GM19452 (cell line): ENCODE measurements around the gene AURKAIP1.
"Not testable (repeated sequence)": the region's sequence is repeated elsewhere in the genome, so short reads cannot be mapped to it uniquely, and the experiment has no call there.

ENCODE experiments used
- ATAC-seq: cut with Tn5 transposase; IDR thresholded peaks from one replicate; pipeline ENCODE4 v1.9.1; 2021; ENCODE audit not compliant: unreplicated experiment

The AURKAIP1 gene

DNA sequence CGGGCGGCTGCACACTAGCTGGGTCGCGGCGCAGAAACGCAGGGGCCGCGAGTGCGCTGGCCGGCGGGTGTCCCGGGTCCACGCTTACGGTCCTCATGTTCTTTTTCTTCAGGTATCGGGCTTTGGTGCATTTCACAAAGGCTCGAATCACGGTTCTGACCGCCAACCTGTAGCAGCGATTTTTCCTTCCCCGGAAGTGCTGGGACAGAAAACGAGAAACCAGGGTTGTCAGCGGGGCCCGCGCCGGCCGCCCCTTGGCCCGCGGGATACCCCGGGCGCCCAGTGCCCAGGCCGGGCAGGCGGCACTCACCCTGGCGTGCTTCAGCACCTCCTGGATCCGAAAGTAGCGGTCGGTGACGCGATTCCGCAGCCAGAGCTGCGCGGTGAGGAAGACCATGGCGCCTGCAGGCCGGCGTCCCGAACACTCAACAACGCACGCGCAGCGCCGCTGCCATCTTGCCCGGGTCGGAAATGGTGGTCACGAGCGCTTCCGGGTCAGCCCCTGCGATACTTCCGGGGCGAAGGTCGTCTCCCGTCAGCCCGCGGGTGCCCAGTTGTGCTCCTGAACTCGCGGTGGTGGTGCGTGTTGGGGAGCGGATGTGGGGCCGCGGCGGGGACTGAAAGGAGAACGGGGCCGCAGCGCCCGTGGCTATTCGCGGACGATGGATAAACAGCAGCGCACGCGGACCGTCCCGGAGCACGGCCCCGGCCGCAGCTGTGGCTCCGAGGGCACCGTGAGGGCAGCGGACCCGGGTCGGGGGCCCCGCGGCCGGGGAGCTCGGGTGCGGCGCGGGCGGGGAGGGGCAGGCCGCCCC lies 32.0 kb upstream of the AURKAIP1 start, which contains the start of gene MRPL20:
Gene MRPL20 (minus strand): TSS at position 473 of the 815 bp plus-strand sequence. CDS start 76 bp downstream, at position 397.
- ATAC-seq = peak; percentile 89

DNA sequence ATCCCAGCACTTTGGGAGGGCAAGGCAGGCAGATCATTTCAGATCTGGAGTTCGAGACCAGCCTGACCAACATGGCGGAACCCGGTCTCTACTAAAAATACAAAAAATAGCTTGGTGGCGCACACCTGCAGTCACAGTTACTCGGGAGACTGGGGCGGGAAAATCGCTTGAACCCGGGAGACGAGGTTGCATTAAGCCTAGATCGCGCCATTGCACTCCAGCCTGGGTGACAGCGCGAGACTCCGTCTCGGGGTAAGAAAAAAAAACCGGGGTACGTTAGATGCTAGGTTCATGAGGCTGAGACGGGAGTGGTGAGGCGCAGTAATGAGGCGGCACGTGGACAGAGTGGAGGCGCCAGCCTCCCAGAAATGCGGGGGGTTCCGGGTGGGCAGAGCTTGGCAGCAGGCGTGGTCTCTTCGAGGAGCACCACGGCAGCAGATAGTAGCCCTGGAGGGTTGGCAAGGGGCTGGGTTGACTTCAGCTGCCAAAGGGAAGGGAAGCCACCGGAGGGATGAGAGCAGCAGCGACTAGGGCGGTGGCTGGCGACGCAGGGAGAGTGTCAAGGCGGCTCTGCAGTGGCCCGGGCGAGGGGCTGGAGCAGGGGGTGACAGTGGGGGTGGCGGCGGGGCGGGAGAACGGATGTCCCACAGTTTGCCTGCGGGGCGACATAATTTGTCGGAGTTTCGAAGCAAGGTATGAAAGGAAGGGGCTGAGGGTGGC lies 31.3 kb upstream of the AURKAIP1 start:
- ATAC-seq = no peak

DNA sequence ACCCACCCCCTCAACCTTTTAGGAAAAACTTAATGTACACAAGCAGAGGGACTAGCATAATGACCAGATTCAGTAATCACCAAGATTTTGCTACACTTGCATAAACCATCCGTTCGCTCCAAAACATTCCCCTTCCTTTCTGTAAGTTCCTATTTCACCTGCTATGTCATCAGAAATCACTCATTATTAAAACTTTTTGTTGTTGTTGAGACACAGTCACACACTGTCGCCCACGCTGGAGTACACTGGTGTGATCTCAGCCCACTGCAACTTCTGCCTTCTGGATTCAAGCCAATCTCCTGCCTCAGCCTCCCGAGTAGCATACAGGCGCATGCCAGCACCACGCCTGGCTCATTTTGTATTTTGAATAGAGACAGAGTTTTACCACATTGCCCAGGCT lies 28.6 kb upstream of the AURKAIP1 start:
- ATAC-seq = no peak

DNA sequence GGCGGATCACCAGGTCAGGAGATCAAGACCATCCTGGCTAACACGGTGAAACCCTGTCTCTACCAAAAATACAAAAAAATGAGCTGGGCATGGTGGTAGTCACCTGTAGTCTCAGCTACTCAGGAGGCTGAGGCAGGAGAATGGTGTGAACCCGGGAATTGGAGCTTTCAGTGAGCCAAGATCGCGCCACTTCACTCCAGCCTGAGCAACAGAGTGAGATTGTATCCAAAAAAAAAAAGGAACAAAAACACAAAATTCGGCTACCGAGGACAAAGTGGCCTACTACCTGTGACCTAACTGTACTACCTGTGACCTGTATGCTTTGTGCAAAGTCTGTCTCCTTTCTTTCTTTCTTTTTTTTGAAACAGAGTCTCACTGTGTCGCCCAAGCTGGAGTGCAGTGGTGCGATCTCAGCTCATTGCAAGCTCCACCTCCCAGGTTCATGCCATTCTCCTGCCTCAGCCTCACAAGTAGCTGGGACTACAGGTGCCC lies 27.9 kb upstream of the AURKAIP1 start:
- ATAC-seq = not testable (repeated sequence)

DNA sequence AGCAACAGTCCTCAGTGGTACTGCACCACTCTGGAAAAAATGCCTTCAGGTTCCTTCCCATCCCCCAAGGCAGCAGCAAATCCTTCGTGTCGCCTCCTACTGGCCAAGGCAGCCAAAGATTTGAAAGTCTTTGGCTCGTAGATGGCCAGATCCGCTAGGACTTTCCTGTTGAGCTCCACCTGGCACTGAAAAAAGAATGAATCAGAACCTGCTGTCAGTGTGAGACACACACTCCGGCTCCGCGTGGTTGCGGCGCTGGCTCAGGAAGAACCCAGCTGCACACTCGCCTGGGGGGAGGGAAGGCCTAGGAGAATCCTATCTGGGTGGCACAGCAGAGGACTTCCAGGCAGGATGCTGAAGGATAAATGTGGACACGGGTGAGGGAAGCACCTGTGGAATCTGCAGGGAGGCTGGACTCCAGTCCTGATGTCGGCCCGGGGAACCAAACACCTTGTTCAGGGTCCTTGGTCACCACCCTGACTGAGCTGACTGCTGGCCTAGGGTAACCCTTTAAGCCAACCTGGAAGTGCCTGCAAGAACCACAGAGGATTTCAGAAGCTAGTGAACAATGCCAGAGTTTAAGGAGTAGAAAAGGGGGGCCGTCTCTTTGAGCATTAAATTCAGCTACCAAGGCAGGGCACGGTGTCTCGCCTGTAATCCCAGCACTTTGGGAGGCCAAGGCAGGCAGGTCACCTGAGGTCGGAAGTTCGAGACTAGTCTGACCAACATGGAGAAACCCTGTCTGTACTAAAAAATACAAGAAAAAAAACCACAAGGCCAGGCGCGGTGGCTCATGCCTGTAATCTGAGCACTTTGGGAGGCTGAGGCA lies 27.3 kb upstream of the AURKAIP1 start:
- ATAC-seq = no peak

DNA sequence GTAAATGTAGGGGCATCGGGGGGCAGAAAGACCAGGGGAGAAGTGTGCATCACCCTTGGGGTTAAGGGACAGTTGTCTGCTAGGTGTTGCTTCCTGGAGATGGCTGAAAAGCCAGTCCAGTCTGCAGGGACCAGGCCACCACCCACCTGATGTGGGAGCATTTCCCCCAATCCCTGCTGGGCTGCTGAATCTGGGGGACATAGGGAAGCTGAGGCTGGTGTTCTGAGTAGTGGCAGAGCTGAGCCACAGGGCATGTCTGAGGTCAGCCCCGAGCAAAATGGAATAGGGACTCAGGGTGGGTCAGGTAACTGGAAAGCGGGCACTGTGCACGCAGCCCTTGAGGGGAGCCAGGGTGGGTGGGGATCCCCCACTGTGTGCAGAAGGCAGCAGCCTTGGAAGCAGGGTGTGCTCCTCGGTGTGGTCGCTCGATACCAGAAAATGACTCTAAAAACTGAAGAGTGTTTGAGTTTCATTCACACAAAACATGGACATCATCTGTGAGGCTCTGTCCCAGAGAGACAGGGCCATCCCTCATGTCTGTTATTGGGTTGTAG lies 26.5 kb upstream of the AURKAIP1 start:
- ATAC-seq = no peak

DNA sequence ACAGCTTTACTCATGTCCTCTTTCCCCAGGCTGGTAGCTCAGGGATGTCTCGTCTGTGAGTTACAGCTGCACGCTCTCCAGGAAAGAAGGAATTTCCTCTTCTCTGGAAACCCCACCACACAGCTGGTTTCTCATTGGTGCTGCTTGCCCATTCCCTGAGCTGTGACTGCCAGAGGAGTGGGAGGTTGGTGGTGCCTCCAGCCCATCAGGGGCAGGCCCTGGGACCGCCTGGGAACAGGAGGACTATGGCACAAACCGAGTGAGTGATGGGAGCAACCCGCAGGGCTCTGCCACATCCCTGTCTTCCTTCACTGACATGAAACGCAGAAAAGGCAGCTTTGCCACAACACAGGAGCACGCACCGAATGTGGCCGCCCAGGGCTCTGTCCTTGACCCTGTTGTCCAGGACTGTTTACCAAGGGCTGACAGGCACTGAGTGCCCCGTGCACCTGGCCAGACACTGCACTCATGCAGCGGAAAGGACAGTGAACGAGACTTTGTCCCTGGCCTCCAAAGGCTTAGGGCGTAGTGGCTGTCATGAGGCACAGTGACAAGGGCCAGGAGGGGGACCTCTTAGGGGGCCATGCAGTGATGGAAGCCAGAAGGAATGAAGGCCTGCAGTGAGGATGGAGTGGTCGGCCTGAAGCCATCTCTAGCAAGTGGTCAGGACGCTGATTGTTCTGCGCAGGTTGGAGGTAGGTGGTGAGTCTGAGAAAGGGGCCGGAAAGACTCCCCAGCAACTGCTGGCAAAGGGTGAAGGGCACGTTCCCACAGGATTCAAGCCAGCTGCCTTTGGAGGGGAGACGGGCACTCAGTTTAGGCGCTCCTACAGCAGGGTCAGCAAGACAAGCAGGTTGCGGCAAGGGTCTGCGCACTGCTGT lies 25.8 kb upstream of the AURKAIP1 start:
- ATAC-seq = no peak

DNA sequence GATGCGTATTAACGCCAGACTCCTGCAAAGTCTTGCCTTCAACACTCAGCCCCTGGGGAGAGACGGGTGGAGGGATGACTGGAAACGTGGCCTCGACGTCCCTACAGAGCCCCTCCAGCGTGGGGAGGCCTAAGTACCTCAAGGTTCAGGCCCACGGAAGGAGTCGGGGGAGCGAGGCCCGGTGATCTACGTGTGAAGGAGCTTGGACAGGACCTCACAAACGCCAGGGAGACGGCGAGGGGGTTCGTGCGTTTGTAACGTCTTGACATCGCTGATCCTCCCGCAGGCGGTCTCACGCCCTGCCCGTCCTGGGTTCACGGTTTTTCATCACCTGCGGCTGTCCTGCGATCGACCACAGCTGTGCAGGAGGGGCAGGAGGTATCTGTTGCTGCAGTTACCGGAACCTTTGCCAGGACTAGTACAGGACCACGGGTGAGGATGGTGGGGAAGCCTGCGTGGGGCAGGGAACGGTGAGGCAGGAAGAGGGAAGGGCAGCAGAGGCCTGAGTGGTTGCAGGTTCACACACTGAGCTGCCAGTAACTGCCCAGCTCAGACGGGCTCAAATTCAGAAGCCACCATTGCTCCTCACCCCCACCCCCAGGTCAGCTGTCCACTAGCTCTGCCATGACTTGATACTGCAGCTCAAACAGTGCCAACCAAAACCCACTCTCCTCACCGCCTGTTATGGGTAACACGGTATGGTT lies 25.0 kb upstream of the AURKAIP1 start:
- no peak for ATAC-seq

DNA sequence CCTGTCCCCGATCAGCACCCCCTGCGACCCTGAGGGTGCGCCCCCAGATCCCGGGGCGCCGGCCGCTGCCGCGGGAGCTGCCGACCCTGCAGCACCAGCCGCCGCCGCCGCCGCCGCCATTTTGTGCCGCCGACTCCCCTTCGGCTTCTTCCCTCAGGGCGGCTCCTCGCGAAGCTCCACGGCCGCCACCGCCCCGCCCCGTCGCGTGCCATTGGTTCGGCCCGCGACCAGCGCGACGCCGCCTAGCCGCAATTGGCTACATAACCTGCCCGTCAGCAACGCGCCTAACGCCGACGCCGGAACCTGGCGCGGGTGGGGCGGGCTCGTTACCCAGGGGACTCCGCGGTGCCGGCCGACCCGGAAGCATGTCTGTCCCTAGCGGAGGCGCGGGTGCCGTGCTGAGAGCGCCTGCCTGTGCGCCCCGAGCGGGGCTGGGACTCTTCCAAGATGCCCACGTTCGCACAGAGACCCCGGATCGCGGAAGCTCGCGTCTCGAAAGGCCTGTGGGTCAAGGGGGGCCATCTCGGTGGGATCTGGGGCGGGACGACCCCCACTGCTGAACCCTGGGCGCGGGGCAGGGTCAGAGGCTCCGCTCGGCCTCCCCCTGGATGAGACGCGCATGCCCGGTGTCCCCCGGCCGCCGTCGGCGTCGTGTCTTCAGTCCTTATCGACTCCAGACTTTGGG lies 24.3 kb upstream of the AURKAIP1 start, which contains the start of gene CCNL2:
Gene CCNL2 (minus strand): TSS at position 149 of the 685 bp plus-strand sequence. CDS start 29 bp downstream, at position 120.
- ATAC-seq = peak; percentile 91

DNA sequence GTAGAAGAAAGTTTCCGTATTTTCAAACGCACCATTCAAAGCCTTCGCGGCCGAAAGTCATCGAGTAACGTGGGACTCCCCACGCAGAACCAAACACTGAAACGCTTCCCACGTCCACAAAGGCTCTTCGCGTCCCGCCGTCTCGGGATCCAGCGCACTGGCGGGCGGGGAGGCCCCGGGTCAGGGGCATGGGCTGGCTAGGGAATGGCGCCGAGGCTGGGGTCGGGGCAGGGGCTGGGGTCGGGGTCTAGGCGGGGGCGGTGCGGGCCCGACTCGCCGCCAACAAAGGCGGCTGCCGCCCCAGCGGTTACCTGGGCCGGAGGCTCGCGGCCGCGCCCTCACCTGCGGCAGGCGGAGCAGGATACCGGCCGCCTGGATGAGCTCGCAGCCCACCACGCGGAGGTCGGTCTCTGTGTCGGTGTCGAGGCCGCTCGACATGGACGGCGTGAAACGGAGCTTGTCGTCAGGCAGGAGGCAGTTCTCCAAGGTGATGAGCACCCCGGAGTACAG lies 23.7 kb upstream of the AURKAIP1 start:
- peak; percentile 3 for ATAC-seq

DNA sequence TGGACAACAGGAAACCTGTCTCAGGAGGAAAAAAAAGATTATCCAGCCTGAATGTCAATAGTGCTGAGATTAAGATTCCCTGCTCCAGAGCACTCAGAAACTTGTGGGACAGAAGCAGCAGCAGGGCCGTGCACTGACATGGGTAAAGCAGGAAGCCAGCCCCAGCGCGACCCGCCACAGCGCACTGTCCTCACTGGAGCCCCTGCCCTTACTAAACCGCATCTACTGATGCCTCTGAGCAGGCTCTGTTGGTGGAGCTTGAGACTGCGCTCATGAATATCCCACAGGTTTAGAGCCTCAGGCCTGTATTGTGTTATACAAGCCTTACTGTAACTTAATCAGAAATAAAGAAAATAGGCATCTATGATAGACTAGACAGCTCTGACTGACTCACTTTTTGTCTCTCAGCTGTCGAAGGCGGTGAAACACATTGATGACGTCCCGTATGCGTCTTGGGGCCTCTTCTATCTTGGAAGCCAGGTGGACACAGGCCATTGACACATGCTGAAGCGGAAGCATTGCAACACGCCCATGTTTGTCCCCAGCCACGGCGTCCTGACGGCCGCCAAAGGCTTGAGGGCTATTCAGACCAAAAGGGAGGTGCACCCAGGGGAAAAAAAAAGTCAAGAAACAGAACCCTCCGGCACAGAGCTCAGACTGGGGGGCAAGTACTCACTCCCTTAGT lies 23.0 kb upstream of the AURKAIP1 start:
- ATAC-seq = no peak

DNA sequence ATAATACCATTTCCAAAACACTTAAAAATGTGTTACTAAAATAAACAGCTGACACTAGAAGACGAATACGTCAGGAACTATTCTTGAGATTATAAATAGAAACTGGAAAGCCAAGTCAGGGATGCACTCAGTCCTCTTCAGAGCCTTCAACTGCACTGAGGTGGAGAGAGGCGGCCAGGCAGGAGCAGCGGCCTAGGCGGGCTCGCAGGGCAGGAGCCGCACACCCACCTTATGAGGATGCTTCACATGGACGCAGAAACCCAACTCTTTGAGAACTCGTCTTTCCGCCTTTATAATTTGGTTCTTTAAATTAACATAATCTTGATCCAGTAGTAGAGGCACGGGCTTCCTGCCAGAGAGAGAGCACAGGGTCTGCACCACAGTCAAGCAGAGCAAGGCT lies 20.2 kb upstream of the AURKAIP1 start:
- ATAC-seq = no peak

DNA sequence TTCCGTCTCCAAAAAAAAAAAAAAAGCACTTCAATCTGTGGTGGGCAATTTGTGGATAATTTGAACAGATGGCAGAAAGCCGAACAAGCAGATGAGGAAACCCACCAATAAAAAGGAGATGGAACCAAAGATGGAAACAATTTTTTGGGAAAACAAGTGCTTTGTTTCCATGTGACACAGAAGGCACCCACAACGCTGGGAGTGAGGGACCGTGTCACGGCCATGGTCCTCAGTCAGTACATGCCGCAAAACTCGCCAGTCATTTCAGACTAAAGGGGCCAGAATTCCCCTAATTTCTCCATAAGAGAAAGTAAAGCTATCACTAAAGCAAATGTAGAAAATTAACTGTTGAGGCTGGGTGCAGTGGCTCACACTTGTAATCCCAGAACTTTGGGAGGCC lies 19.1 kb upstream of the AURKAIP1 start:
- ATAC-seq = no peak

DNA sequence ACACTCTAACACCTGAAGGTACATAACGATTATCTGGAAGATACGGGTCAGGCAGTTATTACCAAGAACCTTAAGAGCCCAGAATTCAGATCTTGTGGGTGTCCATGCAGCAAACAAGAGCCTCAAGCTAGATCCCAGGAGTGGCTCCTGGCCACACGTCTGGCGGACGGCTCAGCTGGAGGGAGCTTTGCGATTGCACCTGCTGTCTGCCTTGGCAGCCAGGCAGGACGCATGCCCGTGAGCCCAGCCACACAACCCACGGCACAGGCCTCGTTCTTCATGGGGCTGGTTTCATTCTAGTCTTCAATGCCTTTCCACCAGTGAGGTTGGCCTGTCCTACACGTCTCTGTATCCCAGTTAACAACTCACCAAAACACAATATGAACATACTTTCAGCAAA lies 18.4 kb upstream of the AURKAIP1 start:
- no peak for ATAC-seq

DNA sequence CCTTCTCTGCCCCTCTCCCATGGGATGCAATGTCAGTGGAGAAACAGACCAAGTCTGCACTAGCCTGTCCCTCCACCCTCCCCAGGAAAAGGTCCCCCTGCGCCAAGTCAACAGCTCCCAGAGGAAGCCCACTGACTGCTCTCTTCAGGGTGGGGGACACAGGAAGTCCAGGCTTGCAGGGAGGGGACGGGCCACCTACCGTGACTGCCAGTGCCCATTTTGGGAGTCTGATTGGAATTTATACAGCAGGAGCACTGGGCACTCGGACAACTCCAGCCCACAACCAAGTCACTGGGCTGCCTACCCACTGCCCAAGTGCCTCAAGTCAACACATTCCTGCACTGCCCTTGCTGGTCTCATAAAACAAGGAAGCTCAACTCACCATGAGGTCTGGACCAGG lies 18.0 kb upstream of the AURKAIP1 start:
- no peak for ATAC-seq

DNA sequence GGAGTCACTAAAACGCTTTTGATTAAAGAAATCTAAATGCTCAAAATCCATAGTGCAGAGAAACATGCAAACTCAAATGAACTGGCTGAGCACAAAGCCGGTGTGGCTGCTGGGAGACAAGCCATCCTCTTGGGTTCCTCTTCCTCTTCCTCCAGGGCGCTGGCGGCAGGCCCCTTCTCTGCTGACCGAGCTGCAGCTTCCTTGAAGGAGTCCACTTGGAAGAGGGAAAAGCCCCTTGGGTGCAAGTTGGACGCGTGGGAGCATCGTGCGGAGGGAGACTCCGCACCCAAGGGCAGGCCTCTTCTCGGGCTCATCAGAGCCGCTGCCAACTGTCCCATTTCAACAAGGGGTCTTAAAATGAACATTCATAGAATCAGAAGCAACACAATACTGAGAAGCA lies 16.2 kb upstream of the AURKAIP1 start:
- no peak for ATAC-seq

DNA sequence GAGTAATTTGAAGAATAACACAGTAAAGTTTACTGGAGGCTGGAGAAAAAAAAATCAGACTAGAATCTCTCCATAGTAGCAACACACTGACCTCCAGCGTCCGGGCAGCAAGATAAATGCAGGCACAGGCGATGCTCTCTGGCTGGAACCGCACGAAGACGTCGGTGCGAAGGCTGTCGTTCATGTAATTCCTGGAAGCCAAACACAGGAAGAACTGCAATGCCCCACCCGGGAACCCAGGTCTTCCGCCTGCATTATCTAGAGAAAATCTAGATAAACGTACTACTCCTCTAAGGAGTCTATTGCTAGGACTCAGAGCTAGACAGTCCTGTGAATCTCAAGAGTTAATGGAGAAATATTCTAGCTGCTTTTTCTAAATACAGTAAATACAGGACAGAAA lies 15.7 kb upstream of the AURKAIP1 start:
- no peak for ATAC-seq

DNA sequence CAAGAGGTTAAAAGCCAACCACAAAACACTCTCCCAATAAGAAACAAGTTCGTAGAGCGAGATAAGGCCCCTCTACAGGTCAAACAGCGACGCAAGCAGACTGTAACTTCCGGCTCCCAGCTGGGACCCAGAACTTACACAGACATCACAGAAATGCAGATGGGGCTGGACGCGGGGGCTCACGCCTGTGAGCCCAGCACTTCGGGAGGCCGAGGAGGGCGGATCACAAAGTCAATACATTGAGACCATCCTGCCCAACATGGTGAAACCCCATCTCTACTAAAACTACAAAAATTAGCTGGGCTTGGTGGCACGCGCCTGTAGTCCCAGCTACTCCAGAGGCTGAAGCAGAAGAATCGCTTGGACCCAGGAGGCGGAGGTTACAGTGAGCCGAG lies 13.1 kb upstream of the AURKAIP1 start:
- ATAC-seq = no peak
